Adrenal gland (tissue), 5 donors: ENCODE results near the gene HIRIP3.

Experiments used
- POLR2A ChIP-seq, 2 donors: fragments of 450-650 bp; IDR thresholded peaks; one replicate each; pipeline ENCODE4 v1.6.1; 2017; ENCODE audit warnings: antibody characterized with exemption in 2 of 2, mild to moderate bottlenecking in 2 of 2, moderate library complexity in 1 of 2
- TF ChIP-seq, protein P1 (sequence below), 6 experiments: fragments of 450-650 bp in 4 of 6; fragments of 200-600 bp in 2 of 6; sonication (generic) in 1 of 6; IDR thresholded peaks; 1 replicate in 5 of 6; 2 replicates in 1 of 6; pipeline versions ENCODE4 v1.5.1 to v1.8.0; 2016 to 2021; ENCODE audit warnings: antibody characterized with exemption in 6 of 6, mild to moderate bottlenecking in 2 of 6, moderate library complexity in 1 of 6
- donor health status: DM: no; HTN: no; CAD: no.

DNA sequence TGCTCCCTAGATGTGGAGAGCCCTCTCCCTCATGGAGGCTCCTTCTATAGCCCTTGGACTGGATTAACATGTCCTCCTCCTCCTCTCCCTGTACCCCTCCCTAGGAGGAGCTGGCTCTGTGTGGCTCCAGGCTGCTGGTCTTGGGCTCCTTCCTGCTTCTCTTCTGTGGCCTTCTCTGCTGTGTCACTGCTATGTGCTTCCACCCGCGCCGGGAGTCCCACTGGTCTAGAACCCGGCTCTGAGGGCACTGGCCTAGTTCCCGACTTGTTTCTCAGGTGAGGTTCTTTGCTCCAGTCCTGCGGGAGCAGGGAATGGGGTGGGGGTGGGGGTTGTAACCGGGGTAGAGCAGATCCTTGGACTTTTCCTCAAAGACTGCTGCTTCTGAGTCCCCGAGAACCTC is 24.1 kb downstream of the HIRIP3 start:
- TF ChIP-seq, protein P1, sequence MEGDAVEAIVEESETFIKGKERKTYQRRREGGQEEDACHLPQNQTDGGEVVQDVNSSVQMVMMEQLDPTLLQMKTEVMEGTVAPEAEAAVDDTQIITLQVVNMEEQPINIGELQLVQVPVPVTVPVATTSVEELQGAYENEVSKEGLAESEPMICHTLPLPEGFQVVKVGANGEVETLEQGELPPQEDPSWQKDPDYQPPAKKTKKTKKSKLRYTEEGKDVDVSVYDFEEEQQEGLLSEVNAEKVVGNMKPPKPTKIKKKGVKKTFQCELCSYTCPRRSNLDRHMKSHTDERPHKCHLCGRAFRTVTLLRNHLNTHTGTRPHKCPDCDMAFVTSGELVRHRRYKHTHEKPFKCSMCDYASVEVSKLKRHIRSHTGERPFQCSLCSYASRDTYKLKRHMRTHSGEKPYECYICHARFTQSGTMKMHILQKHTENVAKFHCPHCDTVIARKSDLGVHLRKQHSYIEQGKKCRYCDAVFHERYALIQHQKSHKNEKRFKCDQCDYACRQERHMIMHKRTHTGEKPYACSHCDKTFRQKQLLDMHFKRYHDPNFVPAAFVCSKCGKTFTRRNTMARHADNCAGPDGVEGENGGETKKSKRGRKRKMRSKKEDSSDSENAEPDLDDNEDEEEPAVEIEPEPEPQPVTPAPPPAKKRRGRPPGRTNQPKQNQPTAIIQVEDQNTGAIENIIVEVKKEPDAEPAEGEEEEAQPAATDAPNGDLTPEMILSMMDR (IDR thresholded peaks at IDR 0.05): no peak
- no peak for TF ChIP-seq POLR2A (IDR thresholded peaks at IDR 0.05)
